Measurements from ENCODE around the gene VPS8. TPM values are rescaled to one million over a fixed set of nuclear protein-coding genes. Genes with fewer than 3 reads are reported as not detected.

Gene VPS8
- total and polyA plus RNA-seq, 3 experiments from 2014 or later, result 19.6 to 30.2 (median 22.3) TPM

- DNase-seq, result no peak
- POLR2A ChIA-PET, result interaction anchor here (1.3 kb wide), 1 partner anchor 218 kb away, joined by 4 read pairs; the partner anchor contains the start of gene EPHB3
- Mint-ChIP-seq H3K9me3 (no peaks in the 10 kb centered on the region), H3K27ac (no peak overlapping the region), H3K4me3 (no peak overlapping the region), H3K27me3 (peaks cover 21 to 68% of the 10 kb centered on the region in 2 donors), H3K36me3 (no peaks in the 10 kb centered on the region), H3K4me1 (no peaks in the 10 kb centered on the region)
- Histone ChIP-seq H3K36me3 (ENCODE audit: insufficient read depth, low read length) (no peaks in the 10 kb centered on the region), H3K4me1 (ENCODE audit: insufficient read depth, low read length) (no peaks in the 10 kb centered on the region), H3K9me3 (ENCODE audit: low read length) (no peaks in the 10 kb centered on the region), H3K4me3 (ENCODE audit: low read length) (no peak overlapping the region), H3K27me3 (ENCODE audit: insufficient read depth, low read length, poor library complexity, severe bottlenecking) (peaks cover 8% of the 10 kb centered on the region), H3K27ac (ENCODE audit: low read depth, low read length) (no peak overlapping the region)
- CTCF ChIA-PET, result interaction anchor here (1.1 to 2.6 kb wide), 9 partner anchors 10 to 229 kb away, joined by 3 to 8 read pairs (median 4); no protein-coding TSS in a partner anchor
These were observed 33.3 kb upstream of the VPS8 start for GRCh38 chr3:184778426-184779332.

- Mint-ChIP-seq H3K27ac (no peak overlapping the region), H3K36me3 (no peaks in the 10 kb centered on the region), H3K4me1 (peaks cover 9 to 16% (median 11%) of the 10 kb centered on the region in 3 donors), H3K27me3 (peaks cover 32 to 65% of the 10 kb centered on the region in 2 donors), H3K9me3 (no peaks in the 10 kb centered on the region), H3K4me3 (no peak overlapping the region)
- ChIA-PET CTCF (no interaction called here), POLR2A (no interaction called here)
- DNase-seq, result no peak
- H3K36me3 ChIP-seq (ENCODE audit: insufficient read depth, low read length), result no peaks in the 10 kb centered on the region
- H3K27me3 ChIP-seq (ENCODE audit: insufficient read depth, low read length, poor library complexity, severe bottlenecking), result peaks cover 8% of the 10 kb centered on the region
- H3K4me3 ChIP-seq (ENCODE audit: low read length), result no peak overlapping the region
- H3K4me1 ChIP-seq (ENCODE audit: insufficient read depth, low read length), result peaks cover 3% of the 10 kb centered on the region
- H3K9me3 ChIP-seq (ENCODE audit: low read length), result no peaks in the 10 kb centered on the region
- no peak overlapping the region for H3K27ac ChIP-seq (ENCODE audit: low read depth, low read length)
These were observed 30.9 kb upstream of the VPS8 start for GRCh38 chr3:184780981-184781515.

- no peak for DNase-seq
- peaks cover 11% of the 10 kb centered on the region for H3K4me1 ChIP-seq (ENCODE audit: insufficient read depth, low read length)
- Mint-ChIP-seq H3K4me3 (no peak overlapping the region), H3K27ac (no peak overlapping the region), H3K36me3 (no peaks in the 10 kb centered on the region), H3K27me3 (peaks cover 31 to 58% of the 10 kb centered on the region in 2 donors), H3K9me3 (no peaks in the 10 kb centered on the region), H3K4me1 (peaks cover 17 to 24% (median 17%) of the 10 kb centered on the region in 3 donors)
- no peaks in the 10 kb centered on the region for H3K9me3 ChIP-seq (ENCODE audit: low read length)
- no peak overlapping the region for H3K4me3 ChIP-seq (ENCODE audit: low read length)
- ChIA-PET CTCF (no interaction called here), POLR2A (no interaction called here)
- H3K36me3 ChIP-seq (ENCODE audit: insufficient read depth, low read length), result no peaks in the 10 kb centered on the region
- peaks cover 8% of the 10 kb centered on the region for H3K27me3 ChIP-seq (ENCODE audit: insufficient read depth, low read length, poor library complexity, severe bottlenecking)
- no peak overlapping the region for H3K27ac ChIP-seq (ENCODE audit: low read depth, low read length)
These were observed 30.2 kb upstream of the VPS8 start for GRCh38 chr3:184781801-184782200.

GRCh38 chr3:184783319-184783718 is 28.6 kb upstream of the VPS8 start:
- no peak overlapping the region for H3K27ac Mint-ChIP-seq
- CTCF ChIA-PET, result no interaction called here

GRCh38 chr3:184784731-184785500 is 27.1 kb upstream of the VPS8 start:
- ChIA-PET CTCF (interaction anchor here (1.0 to 1.7 kb wide), 3 partner anchors 8 to 228 kb away, joined by 3 to 4 read pairs (median 3); no protein-coding TSS in a partner anchor), POLR2A (no interaction called here)
- Mint-ChIP-seq H3K4me1 (peaks cover 17 to 26% (median 18%) of the 10 kb centered on the region in 3 donors), H3K27me3 (peaks cover 21 to 33% of the 10 kb centered on the region in 2 donors), H3K27ac (no peak overlapping the region), H3K36me3 (no peaks in the 10 kb centered on the region), H3K9me3 (no peaks in the 10 kb centered on the region), H3K4me3 (no peak overlapping the region)
- no peak overlapping the region for H3K27ac ChIP-seq (ENCODE audit: low read depth, low read length)
- H3K4me1 ChIP-seq (ENCODE audit: insufficient read depth, low read length), result peaks cover 12% of the 10 kb centered on the region
- H3K9me3 ChIP-seq (ENCODE audit: low read length), result no peaks in the 10 kb centered on the region
- H3K4me3 ChIP-seq (ENCODE audit: low read length), result no peak overlapping the region
- no peaks in the 10 kb centered on the region for H3K27me3 ChIP-seq (ENCODE audit: insufficient read depth, low read length, poor library complexity, severe bottlenecking)
- H3K36me3 ChIP-seq (ENCODE audit: insufficient read depth, low read length), result no peaks in the 10 kb centered on the region
- no peak for DNase-seq

More at GRCh38 chr3:184783319-184783718, 28.6 kb upstream of the VPS8 start:
- Mint-ChIP-seq H3K4me1 (peaks cover 17 to 26% (median 18%) of the 10 kb centered on the region in 3 donors), H3K27me3 (peaks cover 27 to 46% of the 10 kb centered on the region in 2 donors), H3K9me3 (no peaks in the 10 kb centered on the region), H3K4me3 (no peak overlapping the region), H3K36me3 (no peaks in the 10 kb centered on the region)
- Histone ChIP-seq H3K4me3 (ENCODE audit: low read length) (no peak overlapping the region), H3K9me3 (ENCODE audit: low read length) (no peaks in the 10 kb centered on the region), H3K27me3 (ENCODE audit: insufficient read depth, low read length, poor library complexity, severe bottlenecking) (peaks cover 3% of the 10 kb centered on the region), H3K4me1 (ENCODE audit: insufficient read depth, low read length) (peaks cover 12% of the 10 kb centered on the region), H3K36me3 (ENCODE audit: insufficient read depth, low read length) (no peaks in the 10 kb centered on the region), H3K27ac (ENCODE audit: low read depth, low read length) (no peak overlapping the region)
- POLR2A ChIA-PET, result no interaction called here
- no peak for DNase-seq

GRCh38 chr3:184785890-184786279 is 26.1 kb upstream of the VPS8 start:
- Mint-ChIP-seq H3K9me3 (no peaks in the 10 kb centered on the region), H3K27ac (no peak overlapping the region), H3K36me3 (no peaks in the 10 kb centered on the region), H3K4me3 (no peak overlapping the region), H3K4me1 (peaks cover 17 to 26% (median 18%) of the 10 kb centered on the region in 3 donors), H3K27me3 (peaks cover 17 to 24% of the 10 kb centered on the region in 2 donors)
- Histone ChIP-seq H3K36me3 (ENCODE audit: insufficient read depth, low read length) (no peaks in the 10 kb centered on the region), H3K9me3 (ENCODE audit: low read length) (no peaks in the 10 kb centered on the region), H3K4me3 (ENCODE audit: low read length) (no peak overlapping the region), H3K4me1 (ENCODE audit: insufficient read depth, low read length) (peaks cover 12% of the 10 kb centered on the region), H3K27me3 (ENCODE audit: insufficient read depth, low read length, poor library complexity, severe bottlenecking) (no peaks in the 10 kb centered on the region), H3K27ac (ENCODE audit: low read depth, low read length) (no peak overlapping the region)
- no peak for DNase-seq
- POLR2A ChIA-PET, result no interaction called here
- CTCF ChIA-PET, result interaction anchor here (1.0 to 1.1 kb wide), 2 partner anchors 9 to 229 kb away, joined by 3 read pairs; no protein-coding TSS in a partner anchor

- Histone ChIP-seq H3K36me3 (ENCODE audit: insufficient read depth, low read length) (no peaks in the 10 kb centered on the region), H3K4me3 (ENCODE audit: low read length) (no peak overlapping the region), H3K27me3 (ENCODE audit: insufficient read depth, low read length, poor library complexity, severe bottlenecking) (no peaks in the 10 kb centered on the region), H3K4me1 (ENCODE audit: insufficient read depth, low read length) (peaks cover 12% of the 10 kb centered on the region), H3K9me3 (ENCODE audit: low read length) (no peaks in the 10 kb centered on the region), H3K27ac (ENCODE audit: low read depth, low read length) (no peak overlapping the region)
- H3K4me1 Mint-ChIP-seq, result peaks cover 17 to 26% (median 18%) of the 10 kb centered on the region in 3 donors
- no peaks in the 10 kb centered on the region for H3K9me3 Mint-ChIP-seq
- H3K36me3 Mint-ChIP-seq, result no peaks in the 10 kb centered on the region
- CTCF ChIA-PET, result interaction anchor here (0.9 to 1.4 kb wide), 3 partner anchors 9 to 273 kb away, joined by 3 to 6 read pairs (median 4); no protein-coding TSS in a partner anchor
- POLR2A ChIA-PET, result no interaction called here
- peaks cover 17 to 19% of the 10 kb centered on the region in 2 donors for H3K27me3 Mint-ChIP-seq
- DNase-seq, result no peak
- H3K4me3 Mint-ChIP-seq, result peak overlapping the region in 2 of 7 donors; percentile 5 to 11
- H3K27ac Mint-ChIP-seq, result no peak overlapping the region
These were observed 25.6 kb upstream of the VPS8 start for GRCh38 chr3:184786280-184786941.

All from CD8-positive, alpha-beta memory T cell (primary cell).